HEK293T (cell line): ENCODE measurements around the gene CCDC137.

Experiments
- CTCF ChIA-PET: fragments of 350-600 bp; formaldehyde crosslinking; extraction: SDS; loops from one replicate; lab custom pipeline; 2021; ENCODE audit warnings: antibody characterized with exemption, inconsistent platforms; lab: Yijun Ruan, JAX
- POLR2A ChIA-PET: fragments of 350-600 bp; formaldehyde crosslinking; extraction: SDS; loops from one replicate; lab custom pipeline; 2020; ENCODE audit warnings: antibody characterized with exemption, inconsistent platforms; lab: Yijun Ruan, JAX
- DNase-seq: peaks from one replicate; pipeline ENCODE4 v3.0.0; 2012; ENCODE audit warnings: mixed read lengths; ENCODE audit errors: extremely low spot score
- ARNT ChIP-seq: fragments of 450-650 bp; IDR thresholded peaks from 2 replicates; pipeline ENCODE4 v1.6.1; 2017; ENCODE audit warnings: mild to moderate bottlenecking
- BHLHE40 ChIP-seq: fragments of 450-650 bp; IDR thresholded peaks from 2 replicates; pipeline ENCODE4 v1.6.1; 2016; ENCODE audit warnings: mild to moderate bottlenecking, moderate library complexity, borderline replicate concordance
- CTBP1 ChIP-seq: fragments of 450-650 bp; IDR thresholded peaks from 2 replicates; pipeline ENCODE4 v1.6.1; 2016; ENCODE audit warnings: borderline replicate concordance
- ELF4 ChIP-seq: fragments of 450-650 bp; IDR thresholded peaks from 2 replicates; pipeline ENCODE4 v1.6.1; 2017; ENCODE audit warnings: antibody characterized with exemption
- FOXA1 ChIP-seq: fragments of 450-650 bp; IDR thresholded peaks from 2 replicates; pipeline ENCODE4 v1.6.1; 2016; ENCODE audit warnings: mild to moderate bottlenecking
- FOXK2 ChIP-seq: fragments of 450-650 bp; IDR thresholded peaks from 2 replicates; pipeline ENCODE4 v1.6.1; 2016; ENCODE audit warnings: mild to moderate bottlenecking
- FOXM1 ChIP-seq: fragments of 450-650 bp; IDR thresholded peaks from 2 replicates; pipeline ENCODE4 v1.6.1; 2017; ENCODE audit warnings: mild to moderate bottlenecking, borderline replicate concordance
- HDGF ChIP-seq: fragments of 450-650 bp; IDR thresholded peaks from 2 replicates; pipeline ENCODE4 v1.6.1; 2017; ENCODE audit warnings: antibody characterized with exemption, borderline replicate concordance
- L3MBTL2 ChIP-seq: fragments of 450-650 bp; conservative IDR thresholded peaks from 2 replicates; pipeline ENCODE4 v1.6.1; 2016; ENCODE audit warnings: mild to moderate bottlenecking
- LEF1 ChIP-seq: fragments of 450-650 bp; IDR thresholded peaks from 2 replicates; pipeline ENCODE4 v1.6.1; 2017; ENCODE audit warnings: mild to moderate bottlenecking, borderline replicate concordance
- NFRKB ChIP-seq: fragments of 450-650 bp; IDR thresholded peaks from 2 replicates; pipeline ENCODE4 v1.6.1; 2016; ENCODE audit warnings: mild to moderate bottlenecking, moderate library complexity
- PKNOX1 ChIP-seq: fragments of 450-650 bp; IDR thresholded peaks from 2 replicates; pipeline ENCODE4 v1.6.1; 2016
- SP1 ChIP-seq: fragments of 450-650 bp; IDR thresholded peaks from 2 replicates; pipeline ENCODE4 v1.6.1; 2017
- SUZ12 ChIP-seq: fragments of 450-650 bp; IDR thresholded peaks from 2 replicates; pipeline ENCODE4 v1.6.1; 2016; ENCODE audit warnings: mild to moderate bottlenecking
- TARDBP ChIP-seq: fragments of 450-650 bp; IDR thresholded peaks from 2 replicates; pipeline ENCODE4 v1.6.1; 2016
- ZNF384 ChIP-seq: fragments of 450-650 bp; IDR thresholded peaks from 2 replicates; pipeline ENCODE4 v1.6.1; 2016

Gene CCDC137

DNA sequence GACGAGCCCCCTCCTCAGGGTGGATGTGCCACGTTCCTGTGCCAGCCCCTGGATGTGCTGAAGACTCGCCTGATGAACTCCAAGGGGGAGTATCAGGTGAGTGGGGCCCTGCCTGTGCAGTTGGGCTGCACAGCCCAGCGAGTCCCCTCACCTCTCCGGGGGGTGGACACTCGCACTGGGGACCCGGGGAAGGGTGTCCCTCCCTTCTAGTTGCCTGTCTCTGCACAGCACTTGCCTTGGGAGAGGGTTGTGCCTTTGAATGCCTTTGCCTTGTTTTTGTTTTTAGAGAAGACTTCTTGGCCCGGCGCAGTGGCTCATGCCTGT is 51.2 kb downstream of the CCDC137 start:
- CTCF ChIA-PET = interaction anchor here (1.0 kb wide), 1 partner anchor 15 kb away, joined by 3 read pairs; no protein-coding TSS in a partner anchor
- DNase-seq = no peak
- POLR2A ChIA-PET = interaction anchor here (7.5 kb wide), 1 partner anchor 15 kb away, joined by 76 read pairs; the partner anchor contains the start of gene MRPL12
- TF ChIP-seq ARNT (no peak), FOXA1 (no peak), FOXK2 (no peak), LEF1 (no peak), SP1 (no peak), ELF4 (no peak), FOXM1 (no peak), TARDBP (no peak), SUZ12 (no peak), ZNF384 (no peak)

GRCh38 chr17:81719410-81720266 is 53.1 kb downstream of the CCDC137 start:
- CTCF ChIA-PET = no interaction called here
- no peak for TF ChIP-seq ZNF384
- no peak for TF ChIP-seq SP1
- TF ChIP-seq FOXA1 = no peak
- TF ChIP-seq NFRKB = no peak
- TF ChIP-seq ELF4 = no peak
- no peak for TF ChIP-seq HDGF
- no peak for TF ChIP-seq L3MBTL2
- no peak for TF ChIP-seq CTBP1
- TF ChIP-seq SUZ12 = no peak
- no peak for TF ChIP-seq ARNT
- TF ChIP-seq LEF1 = no peak
- no peak for TF ChIP-seq BHLHE40
- TF ChIP-seq TARDBP = no peak
- no peak for TF ChIP-seq FOXK2
- TF ChIP-seq FOXM1 = no peak
- TF ChIP-seq PKNOX1 = no peak
- DNase-seq = no peak
- POLR2A ChIA-PET = interaction anchor here (1.6 kb wide), 1 partner anchor 16 kb away, joined by 9 read pairs; the partner anchor contains the start of gene MRPL12

GRCh38 chr17:81720267-81721071 is 53.9 kb downstream of the CCDC137 start:
- ChIA-PET CTCF (no interaction called here), POLR2A (interaction anchor here (0.7 to 1.6 kb wide), 4 partner anchors 8 to 102 kb away, joined by 3 to 9 read pairs (median 4); partner anchors contain the start of genes MRPL12 and SLC25A10)
- no peak for TF ChIP-seq NFRKB
- TF ChIP-seq LEF1 = no peak
- no peak for TF ChIP-seq SUZ12
- TF ChIP-seq FOXA1 = no peak
- no peak for TF ChIP-seq TARDBP
- TF ChIP-seq L3MBTL2 = no peak
- TF ChIP-seq ELF4 = no peak
- no peak for TF ChIP-seq SP1
- no peak for TF ChIP-seq FOXK2
- no peak for TF ChIP-seq PKNOX1
- TF ChIP-seq HDGF = no peak
- TF ChIP-seq ZNF384 = no peak
- no peak for TF ChIP-seq ARNT
- no peak for TF ChIP-seq FOXM1
- DNase-seq = no peak

DNA sequence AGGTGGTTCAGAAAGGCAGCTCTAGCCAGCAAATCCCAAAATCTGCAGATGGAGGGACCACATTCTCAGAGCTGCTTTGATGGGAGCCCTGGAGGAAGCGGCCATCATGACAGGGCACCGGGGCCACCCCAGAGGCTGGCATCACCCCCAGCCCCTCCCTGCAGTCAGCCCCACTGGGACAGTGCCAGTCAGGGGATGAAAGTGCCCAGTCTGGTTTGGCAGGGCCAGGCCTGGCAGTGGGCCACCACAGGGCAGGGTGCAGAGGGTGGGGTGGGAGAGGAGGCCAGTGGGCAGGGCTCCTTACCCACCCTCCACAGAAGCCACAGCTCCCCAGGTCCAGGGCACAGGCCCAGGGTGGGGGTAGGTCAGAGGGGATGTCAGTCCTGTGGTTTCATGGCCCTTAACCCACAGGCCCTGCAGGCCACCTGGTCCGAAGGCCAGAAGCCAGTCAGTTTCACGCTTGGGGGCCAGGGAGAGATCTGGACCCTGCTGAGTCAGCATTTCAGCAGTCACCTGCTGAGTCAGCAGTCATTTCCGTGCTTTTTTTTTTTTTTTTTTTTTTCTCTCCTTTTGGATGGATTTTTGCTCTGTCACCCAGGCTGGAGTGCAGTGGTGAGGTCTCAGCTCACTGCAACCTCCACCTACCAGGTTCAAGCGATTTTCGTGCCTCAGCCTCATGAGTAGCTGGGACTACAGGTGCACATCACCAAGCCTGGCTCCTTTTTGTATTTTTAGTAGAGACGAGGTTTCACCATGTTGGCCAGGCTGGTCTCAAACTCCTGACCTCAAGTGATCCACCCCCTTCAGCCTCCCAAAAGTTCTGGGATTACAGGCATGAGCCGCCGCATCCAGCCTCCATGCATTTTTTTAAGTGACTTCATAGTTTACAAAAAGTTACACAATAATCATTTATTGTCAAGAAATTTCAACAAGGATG is 55.9 kb downstream of the CCDC137 start:
- no peak for DNase-seq

More for the DNA sequence above, 55.9 kb downstream of the CCDC137 start:
- CTCF ChIA-PET = interaction anchor here (0.6 kb wide), 2 partner anchors 122 to 643 kb away, joined by 3 to 5 read pairs; no protein-coding TSS in a partner anchor
- TF ChIP-seq SP1 (no peak), CTBP1 (no peak), FOXK2 (no peak), ZNF384 (peak; percentile 91), NFRKB (no peak), TARDBP (no peak), L3MBTL2 (no peak), SUZ12 (no peak)
- POLR2A ChIA-PET = interaction anchor here (0.6 to 1.4 kb wide), 7 partner anchors 9 to 151 kb away, joined by 3 to 6 read pairs (median 5); partner anchors contain the start of genes ARL16, HGS and SLC25A10
